PC-9 (cell line): ENCODE measurements around the gene CEP72.

ENCODE experiments used
- EZH2 ChIP-seq: fragments of 200-600 bp; sonication (generic); IDR thresholded peaks from 2 replicates; pipeline ENCODE4 v1.8.0; 2017; ENCODE audit warnings: antibody characterized with exemption, low read depth
- TF ChIP-seq, protein P1 (sequence below): fragments of 200-600 bp; sonication (generic); conservative IDR thresholded peaks from 2 replicates; pipeline ENCODE4 v1.6.1; 2017; ENCODE audit warnings: mixed run types, antibody characterized with exemption, mild to moderate bottlenecking, moderate library complexity

DNA sequence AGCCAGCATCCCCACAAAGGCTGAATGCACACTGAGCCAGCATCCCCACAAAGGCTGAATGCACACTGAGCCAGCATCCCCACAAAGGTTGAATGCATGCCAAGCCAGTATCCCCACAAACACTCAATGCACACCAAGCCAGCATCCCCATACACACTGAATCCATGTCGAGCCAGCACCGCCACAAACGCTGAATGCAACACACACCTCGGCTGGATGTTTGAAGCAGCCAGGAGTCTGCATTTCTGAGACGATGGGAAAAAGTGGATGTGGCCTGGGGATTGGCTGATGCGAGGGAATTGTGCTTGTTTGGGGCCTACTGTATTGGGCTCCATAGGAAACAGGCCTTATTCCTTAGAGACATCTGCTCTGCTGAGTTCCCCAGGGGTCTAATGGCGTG, 30.9 kb upstream of the CEP72 start:
- TF ChIP-seq, protein P1, sequence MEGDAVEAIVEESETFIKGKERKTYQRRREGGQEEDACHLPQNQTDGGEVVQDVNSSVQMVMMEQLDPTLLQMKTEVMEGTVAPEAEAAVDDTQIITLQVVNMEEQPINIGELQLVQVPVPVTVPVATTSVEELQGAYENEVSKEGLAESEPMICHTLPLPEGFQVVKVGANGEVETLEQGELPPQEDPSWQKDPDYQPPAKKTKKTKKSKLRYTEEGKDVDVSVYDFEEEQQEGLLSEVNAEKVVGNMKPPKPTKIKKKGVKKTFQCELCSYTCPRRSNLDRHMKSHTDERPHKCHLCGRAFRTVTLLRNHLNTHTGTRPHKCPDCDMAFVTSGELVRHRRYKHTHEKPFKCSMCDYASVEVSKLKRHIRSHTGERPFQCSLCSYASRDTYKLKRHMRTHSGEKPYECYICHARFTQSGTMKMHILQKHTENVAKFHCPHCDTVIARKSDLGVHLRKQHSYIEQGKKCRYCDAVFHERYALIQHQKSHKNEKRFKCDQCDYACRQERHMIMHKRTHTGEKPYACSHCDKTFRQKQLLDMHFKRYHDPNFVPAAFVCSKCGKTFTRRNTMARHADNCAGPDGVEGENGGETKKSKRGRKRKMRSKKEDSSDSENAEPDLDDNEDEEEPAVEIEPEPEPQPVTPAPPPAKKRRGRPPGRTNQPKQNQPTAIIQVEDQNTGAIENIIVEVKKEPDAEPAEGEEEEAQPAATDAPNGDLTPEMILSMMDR: no peak
- TF ChIP-seq EZH2: no peak
